ENCODE data around the gene CCDC152. TPM values are rescaled to one million over a fixed set of nuclear protein-coding genes. Genes with fewer than 3 reads are reported as not detected.
"Not testable (repeated sequence)": the region's sequence is repeated elsewhere in the genome, so short reads cannot be mapped to it uniquely, and the experiment has no call there.

CCDC152 gene
- polyA plus RNA-seq, 3 donors = 0.92 to 2.6 (median 2.6) TPM

GRCh38 chr5:42807722-42808447 is 51.3 kb downstream of the CCDC152 start:
- no peak overlapping the region for H3K27ac ChIP-seq (ENCODE audit: low read depth, low read length)
- 47 to 64% (median 56%) methylated on average over 2 of the region's 2 CpGs for WGBS, 3 donors

GRCh38 chr5:42808888-42809611 is 52.4 kb downstream of the CCDC152 start:
- H3K27ac ChIP-seq (ENCODE audit: low read depth, low read length) = no peak overlapping the region
- WGBS, 3 donors = 64 to 68% (median 65%) methylated on average over 4 of the region's 4 CpGs

GRCh38 chr5:42810834-42811590 is 54.4 kb downstream of the CCDC152 start:
- WGBS, 3 donors = 14 to 26% (median 19%) methylated on average over 3 of the region's 3 CpGs
- H3K27ac ChIP-seq (ENCODE audit: low read depth, low read length) = no peak overlapping the region

- H3K27ac ChIP-seq (ENCODE audit: low read depth, low read length) = no peak within 1 kb of the TSS
- 6 to 8% (median 6%) methylated on average over 8 of the region's 8 CpGs for WGBS, 3 donors
Observed at GRCh38 chr5:42811591-42812446, 55.2 kb downstream of the CCDC152 start, which contains the start of gene SELENOP. Gene SELENOP, minus strand, starts transcription at chr5:42811892. Its CDS starts 3,539 bp downstream, at chr5:42808353.

- 45 to 78% (median 70%) methylated on average over 2 of the region's 2 CpGs for WGBS, 3 donors
- H3K27ac ChIP-seq (ENCODE audit: low read depth, low read length) = no peak overlapping the region
Observed at GRCh38 chr5:42812620-42813019, 56.0 kb downstream of the CCDC152 start.

- WGBS, 3 donors = 77 to 92% (median 92%) methylated on average over 19 of the region's 19 CpGs
- H3K27ac ChIP-seq (ENCODE audit: low read depth, low read length) = no peak overlapping the region
Observed at GRCh38 chr5:42813533-42813932, 56.9 kb downstream of the CCDC152 start.

- 49 to 96% (median 91%) methylated on average over 2 of the region's 2 CpGs for WGBS, 3 donors
- not testable (repeated sequence) for H3K27ac ChIP-seq (ENCODE audit: low read depth, low read length)
Observed at GRCh38 chr5:42816546-42816945, 59.9 kb downstream of the CCDC152 start.

GRCh38 chr5:42819745-42820144 is 63.1 kb downstream of the CCDC152 start:
- 47 to 97% (median 72%) methylated on average over 2 of the region's 2 CpGs for WGBS, 3 donors
- no peak overlapping the region for H3K27ac ChIP-seq (ENCODE audit: low read depth, low read length)

GRCh38 chr5:42822548-42822947 is 65.9 kb downstream of the CCDC152 start:
- no peak overlapping the region for H3K27ac ChIP-seq (ENCODE audit: low read depth, low read length)
- 80 to 87% (median 85%) methylated on average over 2 of the region's 2 CpGs for WGBS, 3 donors

GRCh38 chr5:42824347-42824976 is 67.8 kb downstream of the CCDC152 start:
- no peak overlapping the region for H3K27ac ChIP-seq (ENCODE audit: low read depth, low read length)
- 20 to 75% (median 68%) methylated on average over 7 of the region's 7 CpGs for WGBS, 3 donors

- 83 to 93% (median 89%) methylated on average over 9 of the region's 9 CpGs for WGBS, 3 donors
- no peak overlapping the region for H3K27ac ChIP-seq (ENCODE audit: low read depth, low read length)
Observed at GRCh38 chr5:42825422-42826148, 69.0 kb downstream of the CCDC152 start.

- no peak overlapping the region for H3K27ac ChIP-seq (ENCODE audit: low read depth, low read length)
- WGBS, 3 donors = 46 to 66% (median 62%) methylated on average over 2 of the region's 2 CpGs
Observed at GRCh38 chr5:42826757-42827515, 70.3 kb downstream of the CCDC152 start.

- H3K27ac ChIP-seq (ENCODE audit: low read depth, low read length) = no peak overlapping the region
- 65 to 72% (median 66%) methylated on average over 2 of the region's 2 CpGs for WGBS, 3 donors
Observed at GRCh38 chr5:42828671-42829070, 72.1 kb downstream of the CCDC152 start.

GRCh38 chr5:42830924-42831323 is 74.3 kb downstream of the CCDC152 start:
- 81 to 87% (median 86%) methylated on average over 2 of the region's 2 CpGs for WGBS, 3 donors

GRCh38 chr5:42832060-42832459 is 75.4 kb downstream of the CCDC152 start:
- no peak overlapping the region for H3K27ac ChIP-seq (ENCODE audit: low read depth, low read length)
- WGBS, 3 donors = 97 to 99% (median 97%) methylated on average over 5 of the region's 5 CpGs

More at GRCh38 chr5:42830924-42831323, 74.3 kb downstream of the CCDC152 start:
- no peak overlapping the region for H3K27ac ChIP-seq (ENCODE audit: low read depth, low read length)

GRCh38 chr5:42836070-42836769 is 79.6 kb downstream of the CCDC152 start:
- H3K27ac ChIP-seq (ENCODE audit: low read depth, low read length) = no peak overlapping the region
- 96 to 99% (median 97%) methylated on average over 25 of the region's 25 CpGs for WGBS, 3 donors

Measured in adipose tissue (tissue), 3 donors.